Esophagus squamous epithelium (tissue), 5 donors: ENCODE results near the gene DUS1L. TPM values are rescaled to one million over a fixed set of nuclear protein-coding genes. Genes with fewer than 3 reads are reported as not detected.

ENCODE experiments used
- DNase-seq: peaks from one replicate; lab custom pipeline; 2025; lab: John Stamatoyannopoulos, UW
- H3K27ac ChIP-seq, 4 donors: fragments of 200-600 bp; sonication (generic); one replicate each; pipeline ENCODE4 v1.5.1; 2016 to 2019; ENCODE audit warnings: mild to moderate bottlenecking in 1 of 4
- H3K27me3 ChIP-seq, 4 donors: fragments of 200-600 bp; sonication (generic); 1 replicate in 3 of 4; 2 replicates in 1 of 4; pipeline versions ENCODE4 v1.5.1 to v1.6.0; 2017 to 2021; ENCODE audit warnings: antibody characterized with exemption in 1 of 4
- H3K36me3 ChIP-seq, 3 donors: fragments of 200-600 bp; sonication (generic); one replicate each; pipeline ENCODE4 v1.5.1; 2016 to 2019
- H3K4me1 ChIP-seq, 3 donors: fragments of 200-600 bp; sonication (generic); one replicate each; pipeline ENCODE4 v1.5.1; 2017 to 2019
- H3K4me3 ChIP-seq, 4 donors: fragments of 200-600 bp; sonication (generic); 1 replicate in 3 of 4; 2 replicates in 1 of 4; pipeline ENCODE4 v1.5.1; 2016 to 2019; ENCODE audit warnings: mild to moderate bottlenecking in 2 of 4, moderate library complexity in 1 of 4
- H3K9me3 ChIP-seq, 3 donors: fragments of 200-600 bp; sonication (generic); one replicate each; pipeline ENCODE4 v1.5.1; 2016 to 2019
- CTCF ChIP-seq, 6 experiments: fragments of 450-650 bp in 4 of 6; fragments of 200-600 bp in 2 of 6; sonication (generic) in 2 of 6; IDR thresholded peaks; one replicate each; pipeline ENCODE4 v1.5.1; 2016 to 2019; ENCODE audit warnings: antibody characterized with exemption in 6 of 6, mild to moderate bottlenecking in 4 of 6, moderate library complexity in 4 of 6
- POLR2A ChIP-seq, 4 donors: fragments of 450-650 bp; IDR thresholded peaks; one replicate each; pipeline ENCODE4 v1.6.1; 2017; ENCODE audit warnings: antibody characterized with exemption in 4 of 4, mild to moderate bottlenecking in 4 of 4, moderate library complexity in 3 of 4
- WGBS, 2 donors: methylation state at CpG; one replicate each; pipeline ENCODE4 v1.1.5; 2018; 5-methylcytosine and 5-hydroxymethylcytosine counted together
- intact Hi-C: fragments of 100-400 bp; cut with DNase I; formaldehyde crosslinking; loops from one replicate; pipeline ENCODE4 v1.15.0; 2022
- total RNA-seq, 4 donors: library from RNA; depleted of rRNA; stranded (reverse); fragments of >200 nt; gene quantifications; one replicate each; pipeline ENCODE4 v1.1.0, GENCODE V29; 2016
- donor health status: DM: yes; HTN: yes; CAD: no.

Gene DUS1L
- total RNA-seq, 4 donors from 2014 or later = 53.3 to 125 (median 105) TPM

GRCh38 chr17:82020572-82021106 is 45.0 kb downstream of the DUS1L start:
- intact Hi-C loops = no loop called here

GRCh38 chr17:82019690-82020571 is 45.7 kb downstream of the DUS1L start:
- Histone ChIP-seq H3K36me3 (peaks cover 0 to 21% (median 4%) of the 10 kb centered on the region in 3 donors), H3K9me3 (no peaks in the 10 kb centered on the region), H3K4me3 (no peak overlapping the region), H3K27me3 (no peaks in the 10 kb centered on the region), H3K27ac (no peak overlapping the region), H3K4me1 (peaks cover 25 to 56% (median 30%) of the 10 kb centered on the region in 3 donors)
- DNase-seq = no peak
- TF ChIP-seq POLR2A (IDR thresholded peaks at IDR 0.05) (no peak), CTCF (IDR thresholded peaks at IDR 0.05) (peak; percentile 39 to 70 (median 58))
- WGBS, 2 donors = 63 to 66% methylated on average over 8 to 14 of the region's 34 CpGs
- intact Hi-C loops = no loop called here

More at GRCh38 chr17:82020572-82021106, 45.0 kb downstream of the DUS1L start:
- Histone ChIP-seq H3K27ac (no peak overlapping the region), H3K9me3 (no peaks in the 10 kb centered on the region), H3K4me3 (no peak overlapping the region), H3K36me3 (peaks cover 0 to 21% (median 4%) of the 10 kb centered on the region in 3 donors), H3K4me1 (peaks cover 25 to 52% (median 30%) of the 10 kb centered on the region in 3 donors), H3K27me3 (no peaks in the 10 kb centered on the region)
- TF ChIP-seq CTCF (IDR thresholded peaks at IDR 0.05) = no peak
- no peak for TF ChIP-seq POLR2A (IDR thresholded peaks at IDR 0.05)
- 84 to 86% methylated on average over 5 to 10 of the region's 14 CpGs for WGBS, 2 donors
- DNase-seq = no peak

- TF ChIP-seq CTCF (IDR thresholded peaks at IDR 0.05) (no peak), POLR2A (IDR thresholded peaks at IDR 0.05) (no peak)
- intact Hi-C loops = no loop called here
- H3K9me3 ChIP-seq = no peaks in the 10 kb centered on the region
- peaks cover 21 to 56% (median 32%) of the 10 kb centered on the region in 3 donors for H3K4me1 ChIP-seq
- H3K4me3 ChIP-seq = no peak overlapping the region
- no peak overlapping the region for H3K27ac ChIP-seq
- WGBS, 2 donors = 84 to 95% methylated on average over 2 to 9 of the region's 33 CpGs
- DNase-seq = no peak
- H3K36me3 ChIP-seq = peaks cover 0 to 21% (median 4%) of the 10 kb centered on the region in 3 donors
- H3K27me3 ChIP-seq = no peaks in the 10 kb centered on the region
Observed at GRCh38 chr17:82018989-82019689, 46.5 kb downstream of the DUS1L start.

GRCh38 chr17:82018152-82018988 is 47.2 kb downstream of the DUS1L start:
- peaks cover 16 to 56% (median 28%) of the 10 kb centered on the region in 3 donors for H3K4me1 ChIP-seq
- 37 to 64% methylated on average over 9 to 12 of the region's 19 CpGs for WGBS, 2 donors
- intact Hi-C loops = no loop called here
- no peak for TF ChIP-seq POLR2A (IDR thresholded peaks at IDR 0.05)
- TF ChIP-seq CTCF (IDR thresholded peaks at IDR 0.05) = no peak
- H3K36me3 ChIP-seq = peaks cover 0 to 21% (median 4%) of the 10 kb centered on the region in 3 donors
- H3K27me3 ChIP-seq = no peaks in the 10 kb centered on the region
- no peak for DNase-seq
- no peak overlapping the region for H3K4me3 ChIP-seq
- no peak overlapping the region for H3K27ac ChIP-seq
- H3K9me3 ChIP-seq = no peaks in the 10 kb centered on the region
